Mononuclear cell (primary cell): ENCODE measurements around the gene GORASP2. TPM values are rescaled to one million over a fixed set of nuclear protein-coding genes. Genes with fewer than 3 reads are reported as not detected.

Experiments used
- H3K27me3 ChIP-seq: 2 replicates; pipeline ENCODE4 v1.6.0; 2011; ENCODE audit warnings: low read length, control low read depth; ENCODE audit not compliant: insufficient read depth
- H3K4me1 ChIP-seq: 2 replicates; pipeline ENCODE4 v1.5.1; 2011; ENCODE audit warnings: mild to moderate bottlenecking, low read length, control low read depth; ENCODE audit not compliant: insufficient read depth
- H3K4me3 ChIP-seq: 2 replicates; pipeline ENCODE4 v1.5.1; 2011; ENCODE audit warnings: mild to moderate bottlenecking, low read length, moderate library complexity
- H3K9me3 ChIP-seq: 2 replicates; pipeline ENCODE4 v1.5.1; 2011; ENCODE audit warnings: low read depth, mild to moderate bottlenecking, control low read depth, low read length
- total RNA-seq: library from RNA; depleted of rRNA; stranded (reverse); fragments of >200 nt; gene quantifications from one replicate; pipeline ENCODE4 v1.2.3, GENCODE V29; 2012

Gene GORASP2
- 40.7 TPM for total RNA-seq

DNA sequence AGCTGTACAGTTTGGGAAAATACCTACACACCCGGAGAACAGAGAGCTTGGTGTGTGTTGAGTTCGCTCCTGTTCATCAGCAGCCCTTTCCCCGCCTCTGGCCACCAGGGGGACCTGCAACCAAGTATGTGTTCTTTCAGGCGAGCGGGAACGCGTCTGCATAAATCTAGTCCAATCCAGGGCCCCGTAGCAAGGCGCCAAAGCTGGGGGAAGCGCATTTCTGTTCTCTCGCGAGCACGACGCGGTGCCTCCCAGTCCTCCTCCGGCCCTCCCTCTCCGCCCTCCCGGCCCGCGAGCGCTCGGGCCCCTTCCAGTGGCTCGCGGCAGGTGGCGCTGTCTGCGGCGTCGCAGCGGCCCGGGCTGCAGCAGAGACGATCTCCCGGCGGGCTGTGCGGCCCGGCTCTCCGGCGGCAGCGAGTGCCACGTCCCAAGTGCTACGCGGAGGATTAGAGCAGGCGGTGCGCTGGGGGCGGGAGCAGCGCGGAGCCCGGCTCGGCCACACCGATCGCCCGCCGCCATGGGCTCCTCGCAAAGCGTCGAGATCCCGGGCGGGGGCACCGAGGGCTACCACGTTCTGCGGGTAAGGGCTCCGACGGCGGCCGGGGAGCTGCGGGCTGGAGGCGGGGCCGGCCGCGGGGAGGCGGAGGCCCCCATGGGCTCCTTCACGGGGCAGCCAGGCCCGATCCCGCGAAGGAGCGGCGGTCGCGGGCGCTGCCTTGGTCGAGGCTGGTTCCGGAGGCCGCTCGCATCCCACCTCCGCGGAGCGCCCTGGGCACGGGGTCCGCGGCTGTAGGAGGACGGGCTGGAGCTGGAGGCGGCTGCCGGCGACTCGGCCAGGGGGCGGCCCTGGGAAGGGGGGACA is at the start of gene GORASP2:
TSS of gene GORASP2 (plus strand) at position 430 of the 862 bp plus-strand sequence. CDS start at position 518, 88 bp downstream.
- Histone ChIP-seq H3K27me3 (no peaks in the 10 kb centered on the region), H3K4me3 (peak within 1 kb of the TSS; percentile 81), H3K4me1 (peaks cover 19% of the 10 kb centered on the region), H3K9me3 (no peaks in the 10 kb centered on the region)

DNA sequence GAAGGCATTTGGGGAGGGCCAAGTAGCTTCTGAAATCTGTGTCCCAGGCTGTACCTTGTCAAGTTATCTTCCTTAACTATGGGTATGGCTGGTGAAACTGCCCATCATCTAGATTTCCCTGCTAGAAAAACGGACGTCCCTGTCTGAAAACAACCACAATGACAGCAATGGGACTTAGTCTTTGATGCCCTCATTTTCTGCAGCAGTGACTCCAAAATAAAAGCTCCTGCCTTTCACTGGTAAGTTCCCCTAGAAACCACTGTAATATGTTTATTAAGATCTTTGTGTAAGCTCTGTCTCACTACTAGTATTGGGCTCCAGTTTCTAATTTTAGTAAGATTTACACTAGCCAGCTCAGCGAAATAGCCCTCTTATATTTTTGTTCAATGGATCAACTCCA is 47.2 kb upstream of the GORASP2 start:
- H3K4me3 ChIP-seq: no peak overlapping the region
- no peaks in the 10 kb centered on the region for H3K4me1 ChIP-seq
- H3K9me3 ChIP-seq: no peaks in the 10 kb centered on the region
- H3K27me3 ChIP-seq: no peaks in the 10 kb centered on the region

DNA sequence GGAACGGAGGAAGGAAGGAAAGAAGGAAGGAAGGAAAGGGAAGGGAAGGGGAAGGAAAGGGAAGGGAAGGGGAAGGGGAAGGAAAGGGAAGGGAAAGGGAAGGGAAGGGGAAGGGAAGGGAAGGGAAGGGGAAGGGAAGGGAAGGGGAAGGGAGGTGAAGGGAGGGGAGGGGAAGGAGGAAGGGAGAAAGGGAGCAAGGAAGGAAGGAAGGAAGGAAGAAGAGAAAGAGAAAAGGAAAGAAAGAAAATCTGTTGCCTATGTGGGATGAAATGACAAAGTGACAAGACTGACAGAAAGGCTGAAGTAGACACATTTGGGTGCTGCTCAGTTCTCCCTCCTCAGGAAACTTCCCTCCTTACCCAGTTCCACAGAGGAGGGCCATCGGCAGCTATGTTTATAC is 46.3 kb upstream of the GORASP2 start:
- no peak overlapping the region for H3K4me3 ChIP-seq
- no peaks in the 10 kb centered on the region for H3K4me1 ChIP-seq
- H3K27me3 ChIP-seq: no peaks in the 10 kb centered on the region
- H3K9me3 ChIP-seq: no peaks in the 10 kb centered on the region

DNA sequence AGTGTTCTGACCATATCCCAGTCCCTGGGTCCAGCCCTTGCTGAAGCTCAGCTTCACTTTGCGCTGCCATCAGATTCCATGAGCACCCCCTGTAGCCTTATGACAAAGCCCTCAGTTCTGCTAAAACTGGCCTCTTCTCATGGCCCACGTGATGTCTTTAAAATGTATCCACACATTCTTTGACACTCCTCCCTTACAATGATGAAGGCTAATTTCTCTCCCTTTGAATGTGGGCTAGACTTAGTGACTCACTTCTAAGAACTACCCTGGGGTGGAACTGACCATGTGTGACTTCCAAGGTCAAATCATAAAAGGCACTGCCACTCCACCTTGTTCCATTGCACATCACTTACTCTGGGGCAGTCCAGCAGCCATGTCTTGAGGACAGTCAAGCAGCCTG is 45.4 kb upstream of the GORASP2 start:
- H3K4me3 ChIP-seq: no peak overlapping the region
- H3K4me1 ChIP-seq: no peaks in the 10 kb centered on the region
- H3K27me3 ChIP-seq: no peaks in the 10 kb centered on the region
- no peaks in the 10 kb centered on the region for H3K9me3 ChIP-seq

DNA sequence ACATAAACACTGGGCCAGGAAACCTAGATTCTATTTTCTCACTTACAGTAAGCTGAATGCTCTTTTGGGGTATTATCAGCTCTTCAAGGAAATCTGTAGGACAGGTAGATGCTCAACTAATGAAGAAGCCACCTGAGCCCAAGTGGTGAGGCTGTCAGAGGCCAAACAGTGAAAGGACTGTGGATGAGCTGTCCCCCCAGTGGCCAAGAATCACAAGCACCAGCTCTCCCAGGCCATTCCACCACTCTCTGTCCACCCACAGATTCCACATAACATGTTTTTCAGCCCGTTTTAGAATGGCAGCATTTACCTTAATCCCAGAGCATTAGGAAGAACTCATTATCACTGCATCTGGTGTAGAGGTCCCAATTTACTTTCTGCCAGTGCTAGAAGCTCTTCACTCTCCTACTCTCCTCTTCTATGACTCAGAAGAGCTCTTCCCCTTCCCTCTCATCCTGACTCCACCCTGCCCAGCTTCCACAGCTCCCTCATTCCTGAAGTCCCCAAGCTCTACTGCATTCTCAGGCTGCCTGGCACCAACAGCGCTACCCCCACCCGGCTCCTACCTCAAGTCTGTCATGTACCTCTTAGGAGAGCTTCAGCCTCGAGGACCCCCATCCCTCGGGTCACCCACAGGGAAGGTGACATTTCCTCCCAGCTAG is 43.8 kb upstream of the GORASP2 start:
- Histone ChIP-seq H3K4me1 (no peaks in the 10 kb centered on the region), H3K27me3 (no peaks in the 10 kb centered on the region), H3K4me3 (no peak overlapping the region), H3K9me3 (no peaks in the 10 kb centered on the region)

DNA sequence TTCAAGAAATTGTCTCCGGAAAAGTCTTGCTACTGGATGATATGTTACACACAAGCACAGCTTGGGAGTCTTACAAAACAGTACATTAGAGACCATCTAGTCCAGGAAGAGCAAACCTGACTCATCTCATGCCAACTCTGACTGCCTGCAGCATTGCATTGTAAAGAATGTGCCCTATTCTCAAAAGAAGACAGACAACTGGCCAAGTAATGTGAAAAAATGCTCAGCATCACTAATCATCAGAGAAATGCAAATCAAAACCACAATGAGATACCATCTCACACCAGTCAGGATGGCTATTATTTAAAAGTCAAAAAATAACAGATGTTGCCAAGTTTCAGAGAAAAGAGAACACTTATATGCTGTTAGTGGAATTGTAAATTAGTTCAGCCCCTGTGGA is 42.7 kb upstream of the GORASP2 start:
- Histone ChIP-seq H3K4me3 (no peak overlapping the region), H3K27me3 (no peaks in the 10 kb centered on the region), H3K4me1 (no peaks in the 10 kb centered on the region), H3K9me3 (no peaks in the 10 kb centered on the region)

DNA sequence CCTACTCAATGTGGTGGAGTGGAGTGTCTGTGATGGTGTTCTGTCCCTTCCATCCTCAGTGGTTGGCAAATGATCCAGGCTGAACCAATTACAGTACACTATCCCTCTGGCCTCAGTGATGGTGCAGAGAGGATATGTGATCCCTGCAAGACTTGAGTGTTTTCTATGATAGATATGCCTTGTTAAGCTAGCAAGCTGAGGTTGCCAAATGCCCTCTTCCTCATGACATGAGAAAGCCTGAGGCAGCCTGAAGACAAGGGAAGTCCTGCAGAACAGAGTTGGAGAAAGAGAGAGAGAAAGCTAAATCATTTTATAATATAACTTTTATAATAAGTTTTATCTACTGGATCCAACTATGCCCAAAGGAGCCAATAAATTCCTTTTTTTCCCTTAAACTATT is 41.6 kb upstream of the GORASP2 start:
- Histone ChIP-seq H3K27me3 (no peaks in the 10 kb centered on the region), H3K4me1 (no peaks in the 10 kb centered on the region), H3K4me3 (no peak overlapping the region), H3K9me3 (no peaks in the 10 kb centered on the region)

DNA sequence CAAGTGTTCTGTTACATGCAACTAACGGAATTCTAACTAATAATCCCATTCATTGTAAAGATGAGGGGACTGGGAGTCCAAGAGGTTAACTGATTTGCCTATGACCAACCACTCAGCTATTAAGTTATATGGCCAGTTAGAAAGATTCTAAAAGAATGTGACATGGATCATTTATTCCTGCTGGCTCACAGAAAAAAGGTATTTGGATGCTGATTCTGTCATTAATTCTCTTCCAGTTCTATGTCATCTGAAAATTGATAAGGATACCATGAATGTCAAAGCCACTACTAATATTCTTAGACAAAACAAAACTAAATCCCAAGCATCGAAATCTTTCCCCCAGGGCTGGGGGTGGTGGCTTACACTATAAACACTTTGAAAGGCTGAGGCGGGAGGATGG is 41.2 kb upstream of the GORASP2 start:
- H3K4me1 ChIP-seq: no peaks in the 10 kb centered on the region
- H3K9me3 ChIP-seq: no peaks in the 10 kb centered on the region
- no peak overlapping the region for H3K4me3 ChIP-seq
- no peaks in the 10 kb centered on the region for H3K27me3 ChIP-seq

DNA sequence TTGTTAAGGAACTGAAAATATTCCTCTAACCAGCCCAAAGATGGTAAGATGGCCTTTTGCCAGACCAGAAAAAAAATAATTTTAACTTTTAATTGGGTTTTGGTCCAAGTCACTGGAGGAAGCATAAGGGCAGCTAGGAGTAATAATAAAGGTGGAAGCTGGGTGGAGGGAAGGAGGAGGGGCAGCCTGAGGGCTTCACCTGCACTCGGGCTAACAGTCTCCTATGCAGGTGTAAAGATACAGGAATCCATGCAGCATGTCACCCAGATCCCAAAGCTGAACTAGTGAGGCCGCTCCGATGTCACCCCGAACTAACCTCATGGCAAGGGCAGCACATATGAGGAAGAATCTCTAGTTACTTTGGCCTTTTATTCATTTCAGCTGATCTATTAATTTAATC is 37.2 kb upstream of the GORASP2 start:
- no peaks in the 10 kb centered on the region for H3K27me3 ChIP-seq
- H3K4me3 ChIP-seq: no peak overlapping the region
- H3K4me1 ChIP-seq: no peaks in the 10 kb centered on the region
- H3K9me3 ChIP-seq: no peaks in the 10 kb centered on the region

DNA sequence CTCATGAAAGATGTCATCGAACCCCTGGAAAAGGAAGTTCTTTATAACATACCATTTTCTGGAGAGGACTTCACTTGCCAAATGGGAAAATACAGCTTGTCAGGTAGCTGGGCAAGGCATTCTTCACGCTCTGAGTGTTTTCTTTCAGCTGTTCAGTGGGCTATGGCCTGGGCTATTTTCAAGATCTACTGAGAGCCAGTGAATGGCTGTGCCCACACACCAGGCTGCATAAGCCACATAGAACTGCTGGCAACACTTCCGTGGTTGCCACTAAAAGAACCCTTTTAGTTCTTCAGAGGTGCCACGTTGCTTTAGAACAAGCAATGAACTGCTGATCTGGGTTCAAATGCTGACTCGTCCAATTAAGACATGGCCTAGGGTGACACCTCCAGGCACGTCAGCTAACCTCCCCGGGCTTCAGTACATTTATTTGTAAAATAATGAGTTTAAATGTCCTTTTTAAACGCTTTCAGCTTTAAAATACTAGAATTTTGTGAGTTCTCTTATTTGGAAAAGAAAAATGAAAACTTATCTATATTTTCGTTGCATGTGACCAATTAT is 36.6 kb upstream of the GORASP2 start:
- Histone ChIP-seq H3K4me1 (no peaks in the 10 kb centered on the region), H3K4me3 (no peak overlapping the region), H3K9me3 (no peaks in the 10 kb centered on the region)

DNA sequence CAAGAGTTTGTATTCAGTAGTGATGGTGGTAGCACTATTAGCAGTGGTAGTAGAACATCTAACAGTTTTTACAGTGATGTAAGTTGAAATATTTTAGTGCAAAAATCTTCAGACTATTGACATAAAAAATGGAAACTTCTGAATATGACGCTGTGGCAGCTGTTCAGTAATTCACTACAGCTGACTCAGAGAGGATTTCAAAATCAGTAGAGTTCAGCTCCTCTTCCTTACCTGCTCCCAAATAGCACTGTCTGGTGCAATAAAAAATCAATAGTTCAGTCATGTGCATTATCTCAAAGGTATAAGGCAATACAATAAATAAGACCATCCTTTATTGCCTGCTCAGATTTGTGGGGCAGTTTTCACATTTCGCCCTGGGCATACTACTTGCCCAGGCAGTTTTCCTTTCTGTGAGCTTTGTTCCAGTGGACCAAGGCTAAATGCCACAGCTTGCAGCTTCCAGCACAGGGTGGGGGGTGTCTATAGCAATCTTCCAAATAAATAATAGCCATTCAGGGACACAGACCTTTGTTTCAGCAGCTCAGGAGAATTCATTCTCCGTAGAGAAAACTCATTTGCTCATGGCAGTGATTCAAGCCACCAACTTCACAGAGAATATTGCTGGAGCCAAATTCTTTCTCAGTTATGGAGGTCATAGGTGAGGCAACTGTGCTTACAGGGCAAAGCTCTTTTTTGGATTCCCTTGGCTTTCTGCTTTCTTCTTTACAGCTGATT is 33.9 kb upstream of the GORASP2 start:
- Histone ChIP-seq H3K27me3 (no peaks in the 10 kb centered on the region), H3K4me3 (no peak overlapping the region), H3K4me1 (no peaks in the 10 kb centered on the region), H3K9me3 (no peaks in the 10 kb centered on the region)

More for the DNA sequence above, 36.6 kb upstream of the GORASP2 start:
- no peaks in the 10 kb centered on the region for H3K27me3 ChIP-seq

DNA sequence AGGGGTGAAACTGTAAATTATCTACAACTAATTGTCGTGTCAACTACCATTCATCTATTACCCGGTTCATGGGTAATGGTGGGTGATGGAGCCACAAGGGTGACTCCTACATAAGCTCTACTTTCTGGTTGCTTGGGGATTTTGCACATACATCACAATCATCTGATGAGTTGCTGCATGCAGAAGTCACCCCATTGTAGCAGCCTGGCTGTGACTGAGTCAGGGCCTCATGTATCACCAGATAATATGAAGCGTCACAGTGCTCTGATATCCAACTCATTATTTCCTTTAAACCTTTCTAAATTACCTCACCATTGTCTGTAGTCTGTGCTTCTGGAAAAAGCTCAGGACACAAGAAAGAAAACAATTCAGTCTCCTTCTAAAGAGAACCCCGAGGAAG is 32.4 kb upstream of the GORASP2 start:
- H3K4me1 ChIP-seq: no peaks in the 10 kb centered on the region
- no peaks in the 10 kb centered on the region for H3K27me3 ChIP-seq
- H3K4me3 ChIP-seq: no peak overlapping the region
- H3K9me3 ChIP-seq: no peaks in the 10 kb centered on the region

DNA sequence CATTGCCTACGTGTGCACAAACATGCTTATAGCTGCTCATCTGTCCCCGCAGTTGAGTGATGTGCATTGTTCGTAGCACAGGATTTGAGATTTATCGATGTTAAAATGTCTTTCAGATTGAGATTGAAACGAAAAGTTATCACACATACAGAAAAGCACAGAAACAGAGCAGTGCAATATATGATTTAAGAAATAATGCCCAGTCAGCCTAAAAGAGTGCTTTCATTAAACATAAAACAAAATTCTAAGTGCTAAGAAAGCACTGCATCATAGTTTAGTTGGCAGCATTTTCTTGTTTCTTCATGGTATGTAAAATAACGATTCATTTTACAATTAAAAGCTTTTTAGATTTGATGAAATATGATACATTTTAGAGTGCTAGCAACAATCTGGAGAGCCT is 31.9 kb upstream of the GORASP2 start:
- H3K27me3 ChIP-seq: no peaks in the 10 kb centered on the region
- H3K4me1 ChIP-seq: no peaks in the 10 kb centered on the region
- no peaks in the 10 kb centered on the region for H3K9me3 ChIP-seq
- no peak overlapping the region for H3K4me3 ChIP-seq

DNA sequence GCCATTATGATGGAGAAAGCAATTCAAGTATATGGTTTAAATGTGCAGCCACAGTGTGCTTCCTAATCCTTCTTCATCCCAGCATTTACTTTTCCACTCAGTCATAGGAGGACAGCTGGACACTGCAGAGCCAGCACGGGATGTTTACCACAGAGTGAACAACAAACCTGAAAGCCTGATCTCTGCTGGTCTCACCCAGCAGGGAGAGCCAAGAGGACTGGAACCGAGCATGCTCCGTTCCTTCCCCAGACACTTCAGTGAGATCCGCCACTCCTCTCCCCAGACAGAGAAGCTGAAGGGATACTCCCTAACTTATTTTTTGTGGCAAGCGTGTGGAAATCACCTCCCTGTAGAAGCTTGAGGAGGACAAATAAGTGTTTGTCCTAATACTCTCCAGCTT is 23.2 kb upstream of the GORASP2 start:
- peaks cover 14% of the 10 kb centered on the region for H3K9me3 ChIP-seq

DNA sequence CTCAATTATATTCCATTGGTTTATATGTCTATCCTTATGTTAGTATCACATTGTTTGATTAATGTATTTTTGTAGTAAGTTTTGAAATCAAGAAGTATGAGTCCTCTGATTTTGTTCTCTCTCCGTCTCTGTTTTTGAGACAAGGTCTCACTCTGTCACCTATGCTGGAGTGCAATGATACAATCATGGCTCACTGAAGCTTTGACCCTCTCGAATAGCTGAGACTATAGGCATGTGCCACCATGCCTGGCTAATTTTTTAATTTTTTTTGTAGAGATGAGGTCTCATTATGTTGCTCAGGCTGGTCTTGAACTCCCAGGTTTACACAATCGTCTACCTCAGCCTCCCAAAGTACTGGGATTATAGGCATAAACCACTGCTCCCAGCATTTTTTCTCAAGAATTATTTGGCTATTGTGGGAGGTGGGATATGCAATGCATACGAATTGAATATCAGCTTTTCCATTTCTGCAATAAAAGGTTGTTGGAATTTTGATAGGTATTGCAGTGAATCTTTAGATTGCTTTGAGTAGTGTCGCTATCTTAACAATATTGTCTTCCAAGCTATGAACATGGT is 17.7 kb upstream of the GORASP2 start:
- H3K4me1 ChIP-seq: no peaks in the 10 kb centered on the region
- no peak overlapping the region for H3K4me3 ChIP-seq
- H3K9me3 ChIP-seq: peaks cover 39% of the 10 kb centered on the region
- H3K27me3 ChIP-seq: no peaks in the 10 kb centered on the region

More for the DNA sequence above, 23.2 kb upstream of the GORASP2 start:
- Histone ChIP-seq H3K4me3 (no peak overlapping the region), H3K4me1 (no peaks in the 10 kb centered on the region), H3K27me3 (peaks cover 5% of the 10 kb centered on the region)
